HepG2 (cell line): ENCODE results near the gene PRICKLE2. TPM values are rescaled to one million over a fixed set of nuclear protein-coding genes. Genes with fewer than 3 reads are reported as not detected.

Experiments used
- STAG1 ChIP-seq: sonication (generic); formaldehyde crosslinking; IDR thresholded peaks from 2 replicates; pipeline ENCODE4 v1.4.0; 2020; ENCODE audit warnings: missing genetic modification reagents
- ZNF121 ChIP-seq: sonication (generic); formaldehyde crosslinking; IDR thresholded peaks from 2 replicates; pipeline ENCODE4 v1.5.0; 2020; ENCODE audit warnings: mild to moderate bottlenecking, missing genetic modification reagents
- polyA plus RNA-seq, 8 experiments: library from polyadenylated mRNA; depleted of rRNA in 3 of 8; stranded (reverse) in 7 of 8; unstranded in 1 of 8; fragments of >200 nt; fragmentation: Illumina TruSeq in 4 of 8; extraction: Trizol in 4 of 8; gene quantifications; 2 replicates each; pipeline versions ENCODE4 v1.2.1 to v1.2.3, GENCODE V29; 2011 to 2016; ENCODE audit warnings: low read depth in 4 of 8, missing spikeins in 1 of 8, mixed read lengths in 1 of 8; ENCODE audit not compliant: insufficient read depth in 1 of 8
- total RNA-seq, 5 experiments: library from RNA; depleted of rRNA; stranded (reverse); fragments of >200 nt; fragmentation: Illumina TruSeq; extraction: Trizol; gene quantifications; 2 replicates each; pipeline ENCODE4 v1.2.3, GENCODE V29; 2016; ENCODE audit warnings: low read depth in 1 of 5
- TF ChIP-seq, protein P1 (sequence below): sonication (generic); formaldehyde crosslinking; IDR thresholded peaks from 2 replicates; pipeline ENCODE4 v1.9.0; 2021; ENCODE audit warnings: mild to moderate bottlenecking, missing genetic modification reagents
- TF ChIP-seq, protein P2 (sequence below): sonication (generic); IDR thresholded peaks from 2 replicates; pipeline ENCODE4 v1.6.1; 2016; ENCODE audit warnings: low read depth, borderline replicate concordance
- TF ChIP-seq, protein P3 (sequence below): IDR thresholded peaks from 2 replicates; pipeline ENCODE4 v1.6.1; 2012; ENCODE audit warnings: low read depth, low read length, improper control_type of control experiment

Gene PRICKLE2
- total and polyA plus RNA-seq, 2 of the 13 experiments (the other 11 are each of a cell fraction or from before 2014, with no cell fraction given), result 0.01 to 0.07 TPM

DNA sequence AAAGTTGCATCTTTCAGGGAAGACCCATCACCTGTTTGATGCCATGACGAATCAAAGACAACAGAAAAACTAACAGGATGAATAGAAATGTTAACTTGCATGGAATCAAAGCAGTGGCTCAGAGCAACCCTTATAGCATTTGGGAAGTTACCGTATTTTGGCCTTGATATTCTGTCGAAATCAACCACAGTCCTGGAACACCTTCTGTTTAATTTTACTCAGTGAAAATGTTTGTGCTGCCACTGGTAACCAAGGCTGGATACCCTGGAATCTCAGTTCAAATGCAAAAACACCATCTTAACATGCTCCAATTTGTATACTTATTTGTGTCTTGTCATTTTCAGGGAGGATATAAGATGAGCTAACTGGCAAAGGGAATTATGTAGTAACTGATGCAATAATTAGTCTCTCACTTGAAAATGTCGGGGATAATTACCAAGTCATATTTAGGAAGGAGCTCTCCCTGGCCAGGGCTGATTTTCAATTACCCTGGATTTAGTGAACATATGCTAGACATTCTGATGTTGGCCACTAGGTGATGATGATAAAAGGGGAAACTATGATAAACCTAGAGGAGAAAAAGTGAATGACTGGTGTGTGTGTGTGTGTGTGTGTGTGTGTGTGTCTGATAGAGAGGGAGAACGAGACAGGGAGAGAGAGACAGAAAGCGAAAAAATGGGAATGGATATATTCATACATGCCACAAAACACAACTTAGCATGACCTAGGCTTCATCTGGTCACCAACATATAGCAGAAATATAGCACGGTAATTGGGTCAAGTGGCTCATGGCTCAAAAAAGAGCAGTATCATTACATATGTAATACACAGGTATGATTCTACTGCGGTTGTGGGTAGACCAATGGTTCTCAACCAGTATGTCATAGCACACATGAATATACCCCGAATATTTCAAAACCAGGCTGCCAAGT lies 19.0 kb upstream of the PRICKLE2 start (continued):
- TF ChIP-seq, protein P1, sequence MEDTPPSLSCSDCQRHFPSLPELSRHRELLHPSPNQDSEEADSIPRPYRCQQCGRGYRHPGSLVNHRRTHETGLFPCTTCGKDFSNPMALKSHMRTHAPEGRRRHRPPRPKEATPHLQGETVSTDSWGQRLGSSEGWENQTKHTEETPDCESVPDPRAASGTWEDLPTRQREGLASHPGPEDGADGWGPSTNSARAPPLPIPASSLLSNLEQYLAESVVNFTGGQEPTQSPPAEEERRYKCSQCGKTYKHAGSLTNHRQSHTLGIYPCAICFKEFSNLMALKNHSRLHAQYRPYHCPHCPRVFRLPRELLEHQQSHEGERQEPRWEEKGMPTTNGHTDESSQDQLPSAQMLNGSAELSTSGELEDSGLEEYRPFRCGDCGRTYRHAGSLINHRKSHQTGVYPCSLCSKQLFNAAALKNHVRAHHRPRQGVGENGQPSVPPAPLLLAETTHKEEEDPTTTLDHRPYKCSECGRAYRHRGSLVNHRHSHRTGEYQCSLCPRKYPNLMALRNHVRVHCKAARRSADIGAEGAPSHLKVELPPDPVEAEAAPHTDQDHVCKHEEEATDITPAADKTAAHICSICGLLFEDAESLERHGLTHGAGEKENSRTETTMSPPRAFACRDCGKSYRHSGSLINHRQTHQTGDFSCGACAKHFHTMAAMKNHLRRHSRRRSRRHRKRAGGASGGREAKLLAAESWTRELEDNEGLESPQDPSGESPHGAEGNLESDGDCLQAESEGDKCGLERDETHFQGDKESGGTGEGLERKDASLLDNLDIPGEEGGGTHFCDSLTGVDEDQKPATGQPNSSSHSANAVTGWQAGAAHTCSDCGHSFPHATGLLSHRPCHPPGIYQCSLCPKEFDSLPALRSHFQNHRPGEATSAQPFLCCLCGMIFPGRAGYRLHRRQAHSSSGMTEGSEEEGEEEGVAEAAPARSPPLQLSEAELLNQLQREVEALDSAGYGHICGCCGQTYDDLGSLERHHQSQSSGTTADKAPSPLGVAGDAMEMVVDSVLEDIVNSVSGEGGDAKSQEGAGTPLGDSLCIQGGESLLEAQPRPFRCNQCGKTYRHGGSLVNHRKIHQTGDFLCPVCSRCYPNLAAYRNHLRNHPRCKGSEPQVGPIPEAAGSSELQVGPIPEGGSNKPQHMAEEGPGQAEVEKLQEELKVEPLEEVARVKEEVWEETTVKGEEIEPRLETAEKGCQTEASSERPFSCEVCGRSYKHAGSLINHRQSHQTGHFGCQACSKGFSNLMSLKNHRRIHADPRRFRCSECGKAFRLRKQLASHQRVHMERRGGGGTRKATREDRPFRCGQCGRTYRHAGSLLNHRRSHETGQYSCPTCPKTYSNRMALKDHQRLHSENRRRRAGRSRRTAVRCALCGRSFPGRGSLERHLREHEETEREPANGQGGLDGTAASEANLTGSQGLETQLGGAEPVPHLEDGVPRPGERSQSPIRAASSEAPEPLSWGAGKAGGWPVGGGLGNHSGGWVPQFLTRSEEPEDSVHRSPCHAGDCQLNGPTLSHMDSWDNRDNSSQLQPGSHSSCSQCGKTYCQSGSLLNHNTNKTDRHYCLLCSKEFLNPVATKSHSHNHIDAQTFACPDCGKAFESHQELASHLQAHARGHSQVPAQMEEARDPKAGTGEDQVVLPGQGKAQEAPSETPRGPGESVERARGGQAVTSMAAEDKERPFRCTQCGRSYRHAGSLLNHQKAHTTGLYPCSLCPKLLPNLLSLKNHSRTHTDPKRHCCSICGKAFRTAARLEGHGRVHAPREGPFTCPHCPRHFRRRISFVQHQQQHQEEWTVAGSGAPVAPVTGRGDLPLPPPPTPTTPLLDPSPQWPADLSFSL (CRISPR knock-in tag), result 0 out of 2 replicates have a peak, but pooled peaks have one; percentile 52
- TF ChIP-seq, protein P2, sequence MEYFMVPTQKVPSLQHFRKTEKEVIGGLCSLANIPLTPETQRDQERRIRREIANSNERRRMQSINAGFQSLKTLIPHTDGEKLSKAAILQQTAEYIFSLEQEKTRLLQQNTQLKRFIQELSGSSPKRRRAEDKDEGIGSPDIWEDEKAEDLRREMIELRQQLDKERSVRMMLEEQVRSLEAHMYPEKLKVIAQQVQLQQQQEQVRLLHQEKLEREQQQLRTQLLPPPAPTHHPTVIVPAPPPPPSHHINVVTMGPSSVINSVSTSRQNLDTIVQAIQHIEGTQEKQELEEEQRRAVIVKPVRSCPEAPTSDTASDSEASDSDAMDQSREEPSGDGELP, result no peak
- TF ChIP-seq ZNF121 (CRISPR knock-in tag), result no peak
- peak; percentile 32 for TF ChIP-seq STAG1 (CRISPR knock-in tag)
- TF ChIP-seq, protein P3, sequence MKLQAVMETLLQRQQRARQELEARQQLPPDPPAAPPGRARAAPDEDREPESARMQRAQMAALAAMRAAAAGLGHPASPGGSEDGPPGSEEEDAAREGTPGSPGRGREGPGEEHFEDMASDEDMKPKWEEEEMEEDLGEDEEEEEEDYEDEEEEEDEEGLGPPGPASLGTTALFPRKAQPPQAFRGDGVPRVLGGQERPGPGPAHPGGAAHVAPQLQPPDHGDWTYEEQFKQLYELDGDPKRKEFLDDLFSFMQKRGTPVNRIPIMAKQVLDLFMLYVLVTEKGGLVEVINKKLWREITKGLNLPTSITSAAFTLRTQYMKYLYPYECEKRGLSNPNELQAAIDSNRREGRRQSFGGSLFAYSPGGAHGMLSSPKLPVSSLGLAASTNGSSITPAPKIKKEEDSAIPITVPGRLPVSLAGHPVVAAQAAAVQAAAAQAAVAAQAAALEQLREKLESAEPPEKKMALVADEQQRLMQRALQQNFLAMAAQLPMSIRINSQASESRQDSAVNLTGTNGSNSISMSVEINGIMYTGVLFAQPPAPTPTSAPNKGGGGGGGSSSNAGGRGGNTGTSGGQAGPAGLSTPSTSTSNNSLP, result peak; percentile 66; the same call in 1 of the 2 replicates
